ENCODE data around the gene MPHOSPH9.

MPHOSPH9 gene

DNA sequence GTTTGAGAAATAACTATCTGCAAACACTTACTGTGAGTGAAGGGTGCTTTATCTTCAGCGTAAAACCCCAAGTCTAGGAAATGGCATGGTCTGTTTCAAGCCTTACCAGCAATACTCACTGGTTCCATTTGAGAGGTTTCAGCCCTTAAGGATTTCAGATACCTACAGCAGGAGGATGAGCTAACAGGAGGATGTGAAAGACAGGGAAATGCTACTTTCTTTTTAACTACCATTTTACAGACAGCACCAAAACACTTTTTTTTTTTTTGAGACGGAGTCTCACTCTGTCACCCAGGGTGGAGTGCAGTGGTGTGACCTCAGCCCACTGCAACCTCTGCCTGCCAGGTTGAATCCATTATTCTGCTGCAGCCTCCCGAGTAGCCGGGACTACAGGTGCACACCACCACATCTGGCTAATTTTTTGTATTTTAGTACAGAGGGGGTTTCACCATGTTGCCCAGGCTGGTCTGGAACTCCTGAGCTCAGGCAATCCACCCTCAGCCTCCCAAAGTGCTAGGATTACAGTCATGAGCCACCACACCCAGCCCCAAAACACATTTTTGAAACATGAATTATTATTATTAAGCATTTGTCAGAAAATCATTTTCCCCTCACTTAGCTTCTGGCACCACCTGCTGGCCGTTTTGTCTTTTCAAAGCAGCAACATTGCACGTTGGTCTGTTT, 4.8 kb upstream of the MPHOSPH9 start:
- Histone ChIP-seq H3K36me3 (replicated peaks in 1 of 2; ENCODE audit: control insufficient read depth in 2 of 2, insufficient read depth in 2 of 2, low read length in 2 of 2) (peaks cover 2 to 52% of the 10 kb centered on the region in 2 donors), H2BK15ac (ENCODE audit: low read length) (no peak overlapping the region), H4K8ac (ENCODE audit: low read depth, low read length) (no peak overlapping the region), H2BK12ac (ENCODE audit: low read length) (no peak overlapping the region), H3K27ac (replicated peaks; ENCODE audit: low read length) (no peak overlapping the region), H3K4ac (ENCODE audit: low read length) (no peak overlapping the region), H2BK5ac (ENCODE audit: low read length) (no peak overlapping the region), H3K27me3 (ENCODE audit: control insufficient read depth in 3 of 3, insufficient read depth in 3 of 3, low read depth in 1 of 3, low read length in 3 of 3) (no peaks in the 10 kb centered on the region), H3K4me3 (ENCODE audit: low read length in 2 of 2) (no peak overlapping the region), H3K23ac (ENCODE audit: low read depth, low read length, poor library complexity) (no peak overlapping the region), H3K79me1 (ENCODE audit: low read depth, low read length) (peaks cover 6% of the 10 kb centered on the region), H2AK5ac (ENCODE audit: low read depth, low read length) (no peak overlapping the region), H3K4me2 (ENCODE audit: insufficient read depth, low read length, poor library complexity, severe bottlenecking) (no peak overlapping the region), H3K14ac (ENCODE audit: low read length) (no peak overlapping the region), H3K18ac (ENCODE audit: low read length) (no peak overlapping the region), H3K9ac (ENCODE audit: low read depth, low read length, poor library complexity) (no peak overlapping the region), H3K9me3 (replicated peaks in 1 of 2; ENCODE audit: control insufficient read depth in 2 of 2, insufficient read depth in 1 of 2, low read depth in 1 of 2, low read length in 2 of 2) (no peaks in the 10 kb centered on the region), H4K91ac (ENCODE audit: low read depth, low read length, poor library complexity) (no peak overlapping the region), H2BK120ac (ENCODE audit: low read depth, low read length) (no peak overlapping the region), H2AFZ (ENCODE audit: low read length) (no peak overlapping the region), H3K4me1 (ENCODE audit: control insufficient read depth in 2 of 2, insufficient read depth in 1 of 2, low read depth in 1 of 2, low read length in 2 of 2) (peaks cover 3 to 13% of the 10 kb centered on the region in 2 donors)
- no CpG with 5 or more reads among the region's 6 CpGs for WGBS, 2 donors (ENCODE audit: extremely low coverage in 2 of 2, insufficient read length in 2 of 2, insufficient replicate concordance in 1 of 2)
- no peak for DNase-seq (ENCODE audit: low spot score)

DNA sequence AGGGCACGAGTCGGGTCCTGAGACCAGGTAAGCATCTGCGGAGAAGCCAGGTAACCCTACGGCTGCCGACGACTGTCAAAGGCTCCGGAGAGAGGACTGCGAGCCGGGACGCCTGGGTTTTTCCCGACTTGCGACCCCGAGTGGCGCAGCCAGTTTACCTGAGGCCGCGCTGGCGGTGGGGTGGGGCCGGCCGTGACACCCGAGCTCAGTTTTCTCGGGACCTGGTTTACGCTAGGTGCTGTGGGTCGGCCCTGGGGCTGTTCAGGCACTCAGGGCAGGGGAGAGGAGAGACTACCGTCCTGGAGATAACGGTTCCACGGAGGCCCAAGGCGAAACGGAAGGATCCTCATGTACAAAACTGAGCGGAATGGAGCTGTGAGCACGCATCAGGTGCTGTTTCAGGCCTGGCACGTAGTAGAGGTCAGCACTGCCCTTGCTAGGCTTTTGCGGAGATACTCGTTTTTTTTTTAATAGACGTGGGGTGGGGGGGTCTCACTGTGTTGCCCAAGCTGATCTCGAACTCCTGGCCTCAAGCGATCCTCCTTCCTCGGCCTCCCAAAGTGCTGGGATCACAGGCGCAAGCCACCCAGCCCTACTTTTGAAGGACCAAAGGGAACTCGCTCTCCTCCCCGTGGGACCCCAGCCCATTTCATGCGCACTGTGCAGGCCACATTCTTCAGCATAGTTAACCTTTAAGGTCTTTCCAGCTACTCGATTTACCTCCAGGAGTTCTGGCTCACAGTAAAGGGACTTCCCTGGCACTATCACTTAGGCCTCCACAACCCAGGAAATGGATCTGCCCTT, 766 bp upstream of the MPHOSPH9 start:
- no peak overlapping the region for H2BK15ac ChIP-seq (ENCODE audit: low read length)
- peak overlapping the region; percentile 65 for H3K14ac ChIP-seq (ENCODE audit: low read length)
- H2AK5ac ChIP-seq (ENCODE audit: low read depth, low read length), result peak overlapping the region; percentile 1
- H3K36me3 ChIP-seq (replicated peaks in 1 of 2; ENCODE audit: control insufficient read depth in 2 of 2, insufficient read depth in 2 of 2, low read length in 2 of 2), result peaks cover 5 to 48% of the 10 kb centered on the region in 2 donors
- peak overlapping the region; percentile 83 for H3K18ac ChIP-seq (ENCODE audit: low read length)
- no CpG with 5 or more reads among the region's 42 CpGs for WGBS, 2 donors (ENCODE audit: extremely low coverage in 2 of 2, insufficient read length in 2 of 2, insufficient replicate concordance in 1 of 2)
- H3K9me3 ChIP-seq (replicated peaks in 1 of 2; ENCODE audit: control insufficient read depth in 2 of 2, insufficient read depth in 1 of 2, low read depth in 1 of 2, low read length in 2 of 2), result no peaks in the 10 kb centered on the region
- H2BK5ac ChIP-seq (ENCODE audit: low read length), result no peak overlapping the region
- H4K91ac ChIP-seq (ENCODE audit: low read depth, low read length, poor library complexity), result no peak overlapping the region
- no peak overlapping the region for H2BK12ac ChIP-seq (ENCODE audit: low read length)
- no peak overlapping the region for H3K4ac ChIP-seq (ENCODE audit: low read length)
- no peak for DNase-seq (ENCODE audit: low spot score)
- peaks cover 9% of the 10 kb centered on the region for H3K79me1 ChIP-seq (ENCODE audit: low read depth, low read length)
- peak overlapping the region; percentile 94 to 96 for H3K4me3 ChIP-seq (ENCODE audit: low read length in 2 of 2)
- no peak overlapping the region for H4K8ac ChIP-seq (ENCODE audit: low read depth, low read length)
- no peak overlapping the region for H3K27ac ChIP-seq (replicated peaks; ENCODE audit: low read length)
- peak overlapping the region; percentile 93 for H2AFZ ChIP-seq (ENCODE audit: low read length)
- H3K27me3 ChIP-seq (ENCODE audit: control insufficient read depth in 3 of 3, insufficient read depth in 3 of 3, low read depth in 1 of 3, low read length in 3 of 3), result no peaks in the 10 kb centered on the region
- H3K23ac ChIP-seq (ENCODE audit: low read depth, low read length, poor library complexity), result peak overlapping the region; percentile 40
- H3K9ac ChIP-seq (ENCODE audit: low read depth, low read length, poor library complexity), result peak overlapping the region; percentile 90
- H2BK120ac ChIP-seq (ENCODE audit: low read depth, low read length), result no peak overlapping the region
- H3K4me2 ChIP-seq (ENCODE audit: insufficient read depth, low read length, poor library complexity, severe bottlenecking), result peak overlapping the region; percentile 63
- peaks cover 5 to 7% of the 10 kb centered on the region in 2 donors for H3K4me1 ChIP-seq (ENCODE audit: control insufficient read depth in 2 of 2, insufficient read depth in 1 of 2, low read depth in 1 of 2, low read length in 2 of 2)

DNA sequence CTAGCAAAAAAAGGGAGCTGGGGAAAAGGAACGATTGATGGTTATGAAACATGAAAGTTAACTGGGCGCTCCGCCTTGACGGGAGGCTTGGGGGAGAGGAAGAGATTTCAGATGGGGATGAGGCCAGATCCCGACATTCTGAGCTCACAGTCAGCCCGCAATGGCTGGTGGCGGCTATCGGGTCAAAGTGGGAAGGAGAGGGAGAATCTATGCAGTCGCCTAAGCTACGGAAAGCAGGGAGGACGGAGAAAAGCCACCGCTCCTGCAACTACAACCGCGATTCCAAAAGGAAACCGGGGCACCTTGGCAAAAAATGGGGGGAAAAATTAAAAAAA, 502 bp downstream of the MPHOSPH9 start:
- Histone ChIP-seq H3K4me2 (ENCODE audit: insufficient read depth, low read length, poor library complexity, severe bottlenecking) (peak overlapping the region; percentile 72), H2AFZ (ENCODE audit: low read length) (peak overlapping the region; percentile 92), H3K18ac (ENCODE audit: low read length) (peak overlapping the region; percentile 98), H2BK5ac (ENCODE audit: low read length) (peak overlapping the region; percentile 87), H2BK12ac (ENCODE audit: low read length) (no peak overlapping the region), H2BK120ac (ENCODE audit: low read depth, low read length) (no peak overlapping the region), H4K91ac (ENCODE audit: low read depth, low read length, poor library complexity) (no peak overlapping the region), H3K36me3 (replicated peaks in 1 of 2; ENCODE audit: control insufficient read depth in 2 of 2, insufficient read depth in 2 of 2, low read length in 2 of 2) (peaks cover 9 to 52% of the 10 kb centered on the region in 2 donors), H3K14ac (ENCODE audit: low read length) (peak overlapping the region; percentile 21), H2BK15ac (ENCODE audit: low read length) (no peak overlapping the region), H3K9me3 (replicated peaks in 1 of 2; ENCODE audit: control insufficient read depth in 2 of 2, insufficient read depth in 1 of 2, low read depth in 1 of 2, low read length in 2 of 2) (no peaks in the 10 kb centered on the region), H3K23ac (ENCODE audit: low read depth, low read length, poor library complexity) (peak overlapping the region; percentile 100), H2AK5ac (ENCODE audit: low read depth, low read length) (no peak overlapping the region), H3K27me3 (ENCODE audit: control insufficient read depth in 3 of 3, insufficient read depth in 3 of 3, low read depth in 1 of 3, low read length in 3 of 3) (no peaks in the 10 kb centered on the region), H3K9ac (ENCODE audit: low read depth, low read length, poor library complexity) (no peak overlapping the region), H3K4me3 (ENCODE audit: low read length in 2 of 2) (peak overlapping the region; percentile 91 to 96), H3K4me1 (ENCODE audit: control insufficient read depth in 2 of 2, insufficient read depth in 1 of 2, low read depth in 1 of 2, low read length in 2 of 2) (peaks cover 7 to 10% of the 10 kb centered on the region in 2 donors), H3K27ac (replicated peaks; ENCODE audit: low read length) (peak overlapping the region; percentile 91), H4K8ac (ENCODE audit: low read depth, low read length) (no peak overlapping the region), H3K79me1 (ENCODE audit: low read depth, low read length) (peaks cover 8% of the 10 kb centered on the region), H3K4ac (ENCODE audit: low read length) (no peak overlapping the region)
- no CpG with 5 or more reads among the region's 15 CpGs for WGBS, 2 donors (ENCODE audit: extremely low coverage in 2 of 2, insufficient read length in 2 of 2, insufficient replicate concordance in 1 of 2)
- no peak for DNase-seq (ENCODE audit: low spot score)

DNA sequence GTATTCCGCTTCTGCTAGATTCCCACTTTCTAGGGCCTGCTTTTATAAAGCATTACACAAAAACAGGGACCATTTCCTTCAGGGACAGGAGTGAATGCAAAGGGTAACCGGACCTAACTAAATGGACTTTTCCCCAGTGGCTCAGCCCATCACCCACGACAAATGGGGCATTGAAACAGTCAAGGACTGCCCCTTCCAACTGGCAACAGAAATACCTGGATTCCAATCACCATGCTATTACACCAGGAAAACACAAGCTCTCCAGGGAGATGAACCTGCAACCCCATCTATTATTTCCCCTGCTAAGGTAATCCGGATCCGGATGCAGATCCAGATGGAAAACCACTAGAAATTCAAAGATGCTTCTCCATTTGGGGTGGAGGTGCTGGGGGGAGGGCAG, 1.0 kb downstream of the MPHOSPH9 start:
- DNase-seq (ENCODE audit: low spot score), result no peak
- no CpG with 5 or more reads among the region's 5 CpGs for WGBS, 2 donors (ENCODE audit: extremely low coverage in 2 of 2, insufficient read length in 2 of 2, insufficient replicate concordance in 1 of 2)
- H4K91ac ChIP-seq (ENCODE audit: low read depth, low read length, poor library complexity), result no peak overlapping the region
- peaks cover 7 to 10% of the 10 kb centered on the region in 2 donors for H3K4me1 ChIP-seq (ENCODE audit: control insufficient read depth in 2 of 2, insufficient read depth in 1 of 2, low read depth in 1 of 2, low read length in 2 of 2)
- no peak overlapping the region for H4K8ac ChIP-seq (ENCODE audit: low read depth, low read length)
- no peak overlapping the region for H3K27ac ChIP-seq (replicated peaks; ENCODE audit: low read length)
- no peak overlapping the region for H2BK120ac ChIP-seq (ENCODE audit: low read depth, low read length)
- H2BK12ac ChIP-seq (ENCODE audit: low read length), result no peak overlapping the region
- no peaks in the 10 kb centered on the region for H3K9me3 ChIP-seq (replicated peaks in 1 of 2; ENCODE audit: control insufficient read depth in 2 of 2, insufficient read depth in 1 of 2, low read depth in 1 of 2, low read length in 2 of 2)
- H2BK15ac ChIP-seq (ENCODE audit: low read length), result no peak overlapping the region
- peaks cover 9 to 57% of the 10 kb centered on the region in 2 donors for H3K36me3 ChIP-seq (replicated peaks in 1 of 2; ENCODE audit: control insufficient read depth in 2 of 2, insufficient read depth in 2 of 2, low read length in 2 of 2)
- no peak overlapping the region for H3K4ac ChIP-seq (ENCODE audit: low read length)
- H3K4me3 ChIP-seq (ENCODE audit: low read length in 2 of 2), result peak overlapping the region; percentile 91 to 96
- H2BK5ac ChIP-seq (ENCODE audit: low read length), result no peak overlapping the region
- peak overlapping the region; percentile 57 for H3K9ac ChIP-seq (ENCODE audit: low read depth, low read length, poor library complexity)
- H3K23ac ChIP-seq (ENCODE audit: low read depth, low read length, poor library complexity), result no peak overlapping the region
- H2AFZ ChIP-seq (ENCODE audit: low read length), result peak overlapping the region; percentile 92
- peaks cover 8% of the 10 kb centered on the region for H3K79me1 ChIP-seq (ENCODE audit: low read depth, low read length)
- no peak overlapping the region for H2AK5ac ChIP-seq (ENCODE audit: low read depth, low read length)
- H3K4me2 ChIP-seq (ENCODE audit: insufficient read depth, low read length, poor library complexity, severe bottlenecking), result peak overlapping the region; percentile 72
- H3K18ac ChIP-seq (ENCODE audit: low read length), result no peak overlapping the region
- H3K27me3 ChIP-seq (ENCODE audit: control insufficient read depth in 3 of 3, insufficient read depth in 3 of 3, low read depth in 1 of 3, low read length in 3 of 3), result no peaks in the 10 kb centered on the region
- H3K14ac ChIP-seq (ENCODE audit: low read length), result no peak overlapping the region
